Heart left ventricle (tissue), 13 donors: ENCODE data around the gene DMKN.

ENCODE experiments used
- CTCF ChIP-seq, 12 donors: fragments of 200-600 bp; sonication (generic) in 4 of 12; IDR thresholded peaks; one replicate each; pipeline versions ENCODE4 v1.5.0 to v1.8.0; 2018 to 2022; ENCODE audit warnings: antibody characterized with exemption in 12 of 12, mild to moderate bottlenecking in 5 of 12
- POLR2A ChIP-seq, 2 donors: fragments of 450-650 bp; IDR thresholded peaks; one replicate each; pipeline ENCODE4 v1.6.1; 2017; ENCODE audit warnings: antibody characterized with exemption in 2 of 2, mild to moderate bottlenecking in 2 of 2, moderate library complexity in 2 of 2
- donor health status: ischemic (EF 13 %, LVEDD 7.1; RV severe dilation, severe dysfunction).
- donor health status: DM: no; HTN: yes; CAD: no.
- donor health status: DM: no; HTN: no; CAD: no.
- donor health status: ischemic (EF 25% LVEDD 6.9; RV normal size, moderate dysfunction).
- donor health status: ischemic (EF 25% LVEDD 5.7; RV mildly dilated, moderate dysfunction).
- donor health status: ischemic (EF 35%, LVEDD 5.7; RV mildly dilated, moderate dysfunction).
- donor health status: nonischemic (EF 11% LVEDD 7.7; RV severe dilation, severe dysfunction).
- donor health status: DM: yes; HTN: yes; CAD: no.
- donor health status: PGD.
- donor health status: ischemic (EF 29% LVEDD 5.4; RV normal size, mild dysfunction).
- donor health status: nonischemic (EF 23%, LVEDD 6.1; RV moderate dilation, normal function).

- no peak for TF ChIP-seq CTCF (IDR thresholded peaks at IDR 0.05)
- TF ChIP-seq POLR2A (IDR thresholded peaks at IDR 0.05): no peak
Observed at GRCh38 chr19:35525873-35526272, 12.4 kb upstream of the DMKN start.
